Measurements from ENCODE around the gene AMDHD1.
"Not testable (repeated sequence)": the region's sequence is repeated elsewhere in the genome, so short reads cannot be mapped to it uniquely, and the experiment has no call there.

AMDHD1 gene

DNA sequence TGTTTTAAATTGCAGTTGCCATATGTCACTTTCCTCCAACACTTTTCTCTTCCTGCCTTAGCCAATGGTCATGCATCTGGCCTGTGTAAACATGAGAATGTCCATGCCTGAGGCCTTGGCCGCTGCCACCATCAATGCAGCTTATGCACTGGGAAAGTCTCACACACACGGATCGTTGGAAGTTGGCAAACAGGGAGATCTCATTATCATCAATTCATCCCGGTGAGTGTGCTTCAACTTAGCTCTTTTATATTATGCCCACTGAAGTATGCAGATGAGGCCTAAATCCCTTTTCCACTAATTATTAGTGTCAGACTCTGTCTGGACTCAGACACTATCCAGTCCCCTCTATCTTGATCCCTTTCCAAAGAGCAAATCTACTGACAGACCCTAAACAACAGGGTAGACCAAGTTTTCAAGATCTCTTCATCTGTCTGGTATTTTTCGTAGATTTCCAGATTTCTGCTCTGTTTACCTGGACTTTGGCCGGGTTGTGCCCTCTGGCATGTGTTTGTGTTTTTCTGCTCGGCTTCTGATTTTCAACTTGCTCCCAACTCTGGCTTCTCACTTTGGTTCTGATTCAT is 23.2 kb downstream of the AMDHD1 start:
- no peak for DNase-seq (ENCODE audit: low read depth in 2 of 2)

DNA sequence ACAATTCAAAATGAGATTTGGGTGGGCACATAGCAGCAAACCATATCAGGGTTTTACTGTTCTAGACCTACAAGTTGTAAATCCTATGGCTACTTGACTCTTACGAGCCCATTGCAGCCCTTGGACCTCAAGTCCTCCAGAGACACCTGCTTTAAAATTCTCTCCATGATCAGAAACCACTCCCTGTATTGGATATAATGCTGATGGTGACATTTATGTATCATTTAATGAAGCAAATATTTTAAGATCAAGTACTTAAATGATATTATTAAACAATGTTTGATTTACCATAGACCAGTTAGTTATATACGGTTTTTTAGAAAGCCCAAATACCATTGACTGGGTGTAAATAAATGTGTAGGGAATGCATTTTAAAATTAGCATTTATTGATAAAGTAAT is 24.2 kb downstream of the AMDHD1 start:
- no peak for DNase-seq (ENCODE audit: low read depth in 2 of 2)

DNA sequence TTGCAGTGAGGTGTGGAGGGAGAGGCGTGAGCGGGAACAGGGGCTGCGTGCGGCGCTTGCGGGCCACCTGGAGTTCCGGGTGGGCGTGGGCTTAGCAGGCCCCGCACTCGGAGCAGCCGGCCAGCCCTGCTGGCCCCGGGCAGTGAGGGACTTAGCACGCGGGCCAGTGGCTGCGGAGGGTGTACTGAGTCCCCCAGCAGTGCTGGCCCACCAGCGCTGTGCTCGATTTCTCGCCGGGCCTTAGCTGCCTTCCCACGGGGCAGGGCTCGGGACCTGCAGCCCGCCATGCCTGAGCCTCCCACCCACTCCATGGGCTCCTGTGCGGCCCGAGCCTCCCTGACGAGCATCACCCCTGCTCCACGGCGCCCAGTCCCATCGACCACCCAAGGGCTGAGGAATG is 26.0 kb downstream of the AMDHD1 start:
- not testable (repeated sequence) for DNase-seq (ENCODE audit: low read depth in 2 of 2)

DNA sequence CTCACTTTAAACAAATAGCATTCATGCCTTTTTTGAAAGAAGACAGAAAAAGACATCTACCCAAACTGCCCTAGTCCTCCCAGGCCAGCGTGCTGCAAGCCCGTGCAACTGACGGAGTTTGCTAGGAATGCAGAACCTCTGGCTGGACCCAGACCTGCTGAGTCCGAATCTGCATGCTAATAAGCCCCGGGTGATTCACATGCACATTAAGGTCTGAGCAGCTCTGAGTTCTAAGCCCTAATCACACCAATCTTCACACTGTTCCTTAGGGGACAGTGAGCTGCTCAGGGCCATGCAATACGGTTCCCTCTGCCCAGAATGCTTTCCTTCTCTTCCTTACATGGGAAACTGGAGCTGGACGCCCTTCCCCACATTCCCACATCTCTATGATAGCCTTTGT is 27.8 kb downstream of the AMDHD1 start:
- no peak for DNase-seq (ENCODE audit: low read depth in 2 of 2)

DNA sequence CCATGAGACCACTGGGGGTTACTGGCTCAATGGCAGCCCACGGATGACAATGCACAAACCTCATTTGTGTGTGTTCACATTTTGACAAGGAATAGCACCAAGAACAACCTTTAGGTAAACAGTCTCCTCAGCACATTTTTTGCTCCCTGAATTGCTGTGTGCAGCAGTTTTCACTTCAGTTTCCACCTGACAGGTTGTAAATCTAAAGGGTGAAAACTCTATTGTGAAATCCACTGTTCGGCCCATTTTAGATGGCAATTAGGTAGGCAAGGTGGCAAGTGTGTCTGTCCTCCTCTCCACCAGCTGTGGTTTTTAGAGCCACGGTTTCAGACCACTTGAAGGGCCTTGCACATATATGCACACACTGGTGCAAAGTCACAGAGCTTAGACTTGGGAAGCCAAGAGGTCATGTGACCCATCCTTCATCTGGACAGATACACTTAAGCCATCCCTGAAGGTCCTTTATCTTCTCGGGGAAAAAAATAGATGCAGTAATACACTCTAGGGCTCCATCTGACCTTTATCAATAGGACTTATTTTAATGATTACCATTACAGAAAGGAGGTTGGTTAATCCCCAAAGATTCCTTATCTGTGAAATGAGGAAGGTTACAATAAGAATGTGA is 29.8 kb downstream of the AMDHD1 start:
- DNase-seq (ENCODE audit: low read depth in 2 of 2): no peak

DNA sequence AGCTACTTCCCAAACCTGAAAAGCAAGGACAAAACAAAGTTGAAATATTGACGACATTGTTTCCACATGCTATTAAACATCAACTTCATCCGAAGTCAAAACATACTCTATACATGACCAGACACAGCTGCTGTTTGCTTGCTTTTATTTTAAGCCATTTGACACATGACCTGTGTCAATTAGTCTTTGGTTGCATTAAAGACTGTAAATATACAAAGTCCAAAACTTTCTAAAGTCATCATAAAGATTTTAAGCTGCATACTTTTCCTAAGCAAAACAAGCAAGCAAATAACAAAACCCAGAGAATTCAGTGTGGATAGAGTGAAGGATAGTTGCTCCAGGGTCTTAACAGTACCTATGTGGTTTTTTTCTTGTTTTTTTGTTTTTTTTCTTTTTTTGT is 31.2 kb downstream of the AMDHD1 start:
- DNase-seq (ENCODE audit: low read depth in 2 of 2): no peak

DNA sequence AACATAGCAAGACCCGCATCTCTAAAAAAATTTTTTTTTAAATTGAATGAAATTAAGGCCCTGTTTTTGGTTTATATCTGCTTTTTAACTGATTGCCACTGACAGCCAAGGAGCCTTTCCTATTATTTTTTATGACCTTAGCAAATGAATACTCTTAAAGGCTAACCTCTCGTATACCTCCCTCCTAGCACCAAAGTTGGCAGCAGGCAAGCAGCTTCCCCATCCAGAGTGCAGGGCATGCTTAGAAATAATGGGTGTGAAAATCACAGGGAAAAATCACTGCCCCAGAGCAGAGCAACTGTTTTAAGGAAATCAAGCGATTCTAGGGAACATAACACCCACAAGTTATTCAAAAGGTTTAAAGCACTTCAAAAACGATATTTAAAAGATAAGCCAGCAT is 32.4 kb downstream of the AMDHD1 start:
- DNase-seq (ENCODE audit: low read depth in 2 of 2): no peak

DNA sequence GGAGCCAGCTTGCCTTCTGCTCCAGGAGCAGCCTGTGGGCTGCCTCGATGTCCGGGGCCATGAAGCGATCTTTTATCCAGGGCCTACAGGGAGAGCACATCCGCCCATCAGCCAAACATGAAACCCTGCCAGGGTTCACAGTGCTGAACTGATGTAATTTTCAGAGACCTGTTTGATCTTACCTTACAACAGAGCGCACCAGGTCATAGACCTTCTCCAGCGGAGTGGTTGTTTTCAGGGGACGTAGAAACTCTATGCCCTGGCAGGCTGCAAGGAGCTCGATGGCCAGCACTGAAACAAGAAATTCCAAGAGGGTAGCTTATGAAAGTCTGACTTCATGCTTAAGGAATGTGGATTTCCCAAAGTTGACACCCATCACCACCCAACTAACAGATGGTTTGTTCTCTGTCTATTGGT is 33.3 kb downstream of the AMDHD1 start:
- no peak for DNase-seq (ENCODE audit: low read depth in 2 of 2)

DNA sequence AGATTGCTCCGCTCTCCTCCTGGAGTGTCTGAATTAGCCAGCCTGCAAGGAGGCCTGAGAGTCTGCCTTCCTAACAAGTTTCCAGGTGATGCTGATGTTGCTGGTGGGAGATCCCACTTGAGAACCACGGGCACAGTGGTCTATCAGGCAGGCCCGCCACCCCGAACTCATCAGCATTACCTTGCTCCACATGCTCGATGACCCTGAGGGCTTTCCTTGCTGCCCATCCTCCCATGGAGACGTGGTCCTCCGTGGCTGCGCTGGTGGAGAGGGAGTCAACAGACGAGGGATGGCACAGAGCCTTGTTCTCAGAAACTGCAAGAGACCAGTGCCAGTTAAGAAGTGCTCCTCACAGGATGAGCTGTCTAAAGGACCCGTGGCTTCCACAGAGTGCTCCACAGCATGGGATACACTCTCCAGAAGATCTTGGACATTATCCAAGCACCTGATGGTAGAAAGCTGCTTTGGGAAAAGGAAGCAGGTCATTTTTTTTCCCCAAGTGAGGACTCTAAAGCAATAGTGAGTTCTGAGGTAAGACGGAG is 34.7 kb downstream of the AMDHD1 start:
- DNase-seq (ENCODE audit: low read depth in 2 of 2): no peak

DNA sequence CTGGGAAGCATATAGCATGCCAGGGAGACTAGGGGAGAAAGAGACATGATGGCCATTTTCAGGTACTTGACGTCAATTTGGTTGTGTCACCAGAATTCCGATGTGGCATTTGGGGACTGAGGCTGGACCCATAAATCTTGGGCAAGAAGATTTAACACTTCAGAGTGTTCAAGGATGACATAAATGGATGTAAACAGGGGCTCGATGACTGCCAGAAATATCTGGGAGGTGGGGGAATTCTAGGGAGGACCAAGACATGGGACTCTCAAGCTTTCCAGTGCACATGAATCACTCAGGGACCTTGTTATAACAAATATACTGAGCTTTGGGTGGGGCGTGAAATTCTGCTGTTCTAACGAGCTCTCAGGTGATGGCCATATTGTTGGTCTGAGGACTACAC is 35.2 kb downstream of the AMDHD1 start:
- DNase-seq (ENCODE audit: low read depth in 2 of 2): no peak

DNA sequence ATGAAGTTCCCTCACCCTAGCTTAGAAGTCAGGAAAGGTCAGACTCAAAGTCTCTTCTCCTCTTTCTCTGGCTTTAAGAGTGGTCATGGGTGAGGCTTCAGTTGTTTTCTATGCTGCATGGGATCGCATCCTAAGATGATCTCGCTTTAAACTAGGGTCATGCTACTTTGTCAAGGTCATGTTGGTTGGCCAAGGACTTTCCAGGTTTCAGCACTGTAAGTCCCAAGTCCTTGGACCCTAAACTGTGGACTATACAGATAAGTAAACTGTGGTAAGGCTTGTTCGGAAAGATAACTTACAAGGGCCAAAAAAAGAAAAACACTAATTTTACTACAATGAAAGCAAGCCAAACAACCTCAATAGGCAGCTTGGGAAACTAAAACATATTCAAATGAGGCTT is 35.6 kb downstream of the AMDHD1 start:
- no peak for DNase-seq (ENCODE audit: low read depth in 2 of 2)

DNA sequence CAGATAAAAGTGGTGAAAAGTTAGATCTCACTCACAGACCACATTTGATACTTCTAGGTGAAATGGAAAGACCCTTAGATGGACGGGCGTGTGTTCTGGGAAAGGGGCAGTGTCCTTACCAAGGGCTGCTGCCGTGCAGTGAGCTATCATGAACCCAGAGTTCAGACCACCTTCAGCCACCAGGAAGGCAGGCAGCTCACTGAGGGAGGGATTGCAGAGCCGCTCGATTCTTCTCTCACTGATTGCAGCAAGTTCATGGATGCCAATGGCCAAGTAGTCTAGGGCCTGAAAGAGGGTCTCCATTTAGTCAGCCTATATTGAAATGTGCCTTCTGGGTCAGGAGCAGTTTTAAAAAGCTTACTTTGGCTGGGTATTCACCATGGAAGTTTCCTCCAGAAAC is 37.3 kb downstream of the AMDHD1 start:
- no peak for DNase-seq (ENCODE audit: low read depth in 2 of 2)

DNA sequence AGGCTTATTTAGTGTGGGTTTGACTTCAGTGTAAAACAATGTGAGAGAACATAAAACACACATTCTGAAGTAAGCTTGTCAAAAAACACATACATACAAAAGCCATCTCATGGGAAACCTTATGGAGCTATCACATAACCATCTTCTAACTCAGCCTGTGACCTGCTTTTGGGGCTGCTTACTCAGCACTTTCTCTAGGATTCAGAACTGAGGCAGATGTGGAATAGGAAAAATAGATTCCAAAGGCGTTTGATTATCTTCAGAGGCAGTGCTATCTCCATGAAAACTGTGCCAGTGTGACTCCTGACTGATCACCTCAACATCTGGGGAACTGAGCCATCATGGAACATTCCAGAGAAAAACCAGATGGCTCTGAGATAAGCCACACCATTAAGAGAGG is 39.5 kb downstream of the AMDHD1 start:
- no peak for DNase-seq (ENCODE audit: low read depth in 2 of 2)

DNA sequence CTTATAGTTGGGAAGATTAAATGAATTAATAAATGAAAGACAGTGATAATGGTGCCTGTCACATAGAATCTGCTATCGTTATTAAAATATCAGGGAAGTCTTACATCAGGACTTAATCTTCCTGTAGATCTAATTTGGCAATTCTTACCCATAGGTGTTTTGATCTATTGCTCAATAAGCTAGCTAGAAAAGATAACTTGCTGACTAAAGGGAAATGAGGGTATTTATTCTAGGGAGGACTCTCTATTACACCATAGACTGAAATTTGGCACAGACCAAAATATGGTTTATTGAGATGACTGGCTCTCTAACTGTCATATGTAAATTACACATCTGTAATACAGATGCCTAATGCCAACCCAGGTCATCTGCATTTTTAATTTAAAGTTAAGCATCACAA is 41.6 kb downstream of the AMDHD1 start:
- DNase-seq (ENCODE audit: low read depth in 2 of 2): no peak

DNA sequence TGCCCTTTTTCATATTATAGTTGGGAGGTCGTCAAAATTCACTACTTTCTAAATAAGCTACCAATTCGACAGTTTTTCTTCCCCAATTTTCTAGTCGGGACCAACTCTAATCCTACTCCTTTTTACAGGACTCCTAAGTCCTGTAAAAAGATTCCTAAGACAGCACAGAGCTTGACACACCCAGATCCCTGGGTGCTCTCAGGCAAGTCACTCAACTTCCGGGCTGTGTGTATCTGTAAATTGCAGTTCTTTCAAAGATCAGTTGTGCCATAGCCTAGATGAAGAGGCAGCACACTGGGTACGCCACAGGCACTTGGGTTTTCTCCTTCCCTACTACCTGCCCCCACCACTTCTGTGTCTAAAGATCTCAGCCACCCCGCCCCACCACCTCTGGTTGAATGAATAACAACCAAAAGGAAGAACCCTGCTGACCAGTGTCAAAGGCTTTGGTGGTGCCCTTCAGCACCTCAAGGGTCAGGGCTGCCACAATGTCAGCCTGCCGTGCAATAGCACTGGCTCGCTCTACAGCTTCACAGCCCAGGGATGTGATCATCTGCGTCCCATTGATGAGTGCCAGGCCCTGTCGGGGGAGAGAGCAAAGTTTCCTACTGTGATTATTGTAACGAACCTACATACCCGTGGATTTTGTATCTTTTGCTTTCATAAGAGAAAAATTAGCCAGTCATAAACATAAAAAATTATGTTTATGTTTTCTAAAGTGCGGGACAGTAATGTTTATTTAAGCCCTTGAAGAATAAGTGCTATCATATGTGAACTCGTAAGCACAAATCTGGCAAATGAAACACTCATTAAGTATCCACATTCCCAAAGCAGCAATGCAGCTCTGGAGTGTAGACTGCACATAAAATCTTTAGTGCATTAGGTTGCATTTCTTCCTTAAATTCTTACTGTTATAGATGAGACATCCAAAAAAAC is 43.8 kb downstream of the AMDHD1 start:
- no peak for DNase-seq (ENCODE audit: low read depth in 2 of 2)

DNA sequence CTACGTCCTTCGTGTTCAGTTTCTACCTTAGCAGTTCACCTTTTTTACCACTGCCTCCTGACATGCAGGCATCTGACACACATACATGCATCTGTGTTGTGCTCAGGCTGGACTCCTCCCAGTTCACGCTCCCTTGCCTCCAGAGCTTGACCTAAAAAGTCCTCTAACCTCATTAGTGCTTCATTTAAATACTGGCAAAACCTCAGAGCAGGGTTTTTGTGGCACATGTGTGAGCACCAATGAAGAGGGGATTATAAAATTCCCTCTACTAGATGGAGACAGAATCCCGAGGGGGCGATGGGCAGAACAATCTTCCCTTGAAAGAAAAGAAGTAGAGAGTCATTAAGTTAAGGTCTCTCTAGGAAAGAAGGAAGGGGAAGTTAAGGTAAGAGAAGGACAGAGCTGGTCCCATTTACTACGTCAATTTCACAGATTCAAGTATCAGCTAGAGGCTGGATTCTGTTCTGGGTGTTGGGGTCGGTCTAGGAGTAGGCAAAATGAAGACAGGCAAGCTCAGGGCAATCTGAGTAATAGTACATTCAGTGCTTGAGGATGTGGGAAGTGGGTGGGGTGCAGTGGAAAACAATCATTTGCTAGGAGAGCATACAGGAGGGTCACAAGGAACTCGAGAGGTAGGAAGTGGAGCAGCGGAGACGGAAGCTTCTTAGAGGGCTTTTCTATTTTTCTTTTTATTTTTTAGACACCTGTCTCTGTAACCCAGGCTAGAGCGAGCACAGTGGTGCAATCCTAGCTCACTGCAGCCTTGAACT is 45.6 kb downstream of the AMDHD1 start:
- no peak for DNase-seq (ENCODE audit: low read depth in 2 of 2)

DNA sequence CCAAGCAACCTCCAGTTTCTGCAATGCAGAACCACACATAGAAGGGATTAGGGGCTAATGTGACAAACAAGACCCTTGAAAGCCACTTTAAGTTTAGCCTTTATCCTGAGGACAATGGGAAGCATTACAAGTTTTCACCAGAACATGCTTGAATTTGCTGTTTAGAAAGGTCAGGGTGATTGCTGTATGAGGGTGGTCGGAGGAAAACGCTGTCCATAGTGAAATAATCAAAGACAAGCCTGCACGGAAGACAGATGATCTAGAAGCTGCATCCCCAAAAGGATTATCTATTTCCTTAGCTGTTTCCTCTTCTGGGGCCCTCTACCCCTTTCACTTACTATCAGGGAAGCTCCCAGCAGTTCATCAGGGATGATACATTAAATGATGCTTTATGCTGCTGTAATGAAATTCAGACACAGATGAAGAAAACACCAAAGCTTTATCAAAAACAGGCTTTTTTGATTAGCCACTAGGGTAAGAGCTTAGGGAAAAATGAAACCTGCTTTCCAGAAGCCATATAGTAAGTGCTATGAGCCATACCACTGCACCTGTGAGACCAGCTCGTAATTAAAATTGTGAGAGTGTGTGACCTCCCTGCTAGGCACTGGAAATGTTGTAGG is 46.5 kb downstream of the AMDHD1 start:
- no peak for DNase-seq (ENCODE audit: low read depth in 2 of 2)

DNA sequence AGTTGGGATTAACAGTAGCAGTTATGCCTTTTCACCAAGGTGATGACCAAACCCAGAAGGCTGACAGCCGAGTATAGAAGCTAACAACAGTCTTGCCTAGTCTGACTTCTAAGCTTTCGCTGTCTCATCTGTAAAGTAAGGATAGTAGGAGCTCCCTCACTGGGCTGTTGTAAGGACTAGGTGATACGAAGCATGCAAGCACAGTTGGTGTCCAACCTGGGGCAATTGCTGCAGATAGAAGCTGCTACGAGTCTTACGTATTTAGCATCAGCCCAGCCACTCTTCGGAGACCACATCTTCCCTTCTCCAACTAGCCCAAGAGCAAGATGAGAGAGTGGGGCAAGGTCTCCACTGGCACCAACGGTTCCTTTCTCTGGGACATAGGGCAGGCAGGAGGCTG is 47.0 kb downstream of the AMDHD1 start:
- DNase-seq (ENCODE audit: low read depth in 2 of 2): no peak

DNA sequence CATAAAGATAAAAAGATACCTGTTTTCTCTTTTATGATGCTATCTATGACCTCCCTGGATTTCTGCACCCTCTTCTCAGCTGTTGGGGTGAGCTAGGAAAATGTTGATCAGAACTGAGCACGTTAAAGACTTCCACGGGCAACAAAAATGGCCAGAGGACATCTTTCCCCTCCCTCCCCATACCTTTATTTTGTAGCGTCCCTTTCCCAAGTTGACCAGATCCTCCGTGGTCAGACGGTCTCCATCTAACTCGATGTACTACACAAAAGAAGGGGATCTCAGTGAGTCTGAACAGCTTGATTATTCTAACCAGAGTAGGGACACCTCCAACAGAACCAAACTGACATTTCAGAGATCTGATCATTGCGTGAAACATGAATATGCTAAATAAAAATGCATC is 50.8 kb downstream of the AMDHD1 start:
- no peak for DNase-seq (ENCODE audit: low read depth in 2 of 2)

DNA sequence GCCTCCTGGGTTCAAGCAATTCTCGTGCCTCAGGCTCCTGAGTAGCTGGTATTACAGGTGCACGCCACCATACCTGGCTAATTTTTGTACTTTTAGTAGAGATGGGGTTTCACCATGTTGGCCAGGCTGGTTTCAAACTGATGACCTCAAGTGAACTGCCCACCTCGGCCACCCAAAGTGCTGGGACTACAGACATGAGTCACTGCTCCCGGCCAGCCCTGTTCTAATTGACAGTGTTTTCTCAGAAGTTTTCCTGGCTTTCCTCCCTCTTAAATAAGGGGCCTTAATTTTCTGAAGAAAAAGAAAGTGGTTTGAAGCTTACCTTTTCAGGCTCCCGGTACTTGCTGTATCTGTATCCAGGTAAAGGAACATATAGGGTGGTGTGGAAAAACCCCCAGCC is 51.3 kb downstream of the AMDHD1 start:
- no peak for DNase-seq (ENCODE audit: low read depth in 2 of 2)

DNA sequence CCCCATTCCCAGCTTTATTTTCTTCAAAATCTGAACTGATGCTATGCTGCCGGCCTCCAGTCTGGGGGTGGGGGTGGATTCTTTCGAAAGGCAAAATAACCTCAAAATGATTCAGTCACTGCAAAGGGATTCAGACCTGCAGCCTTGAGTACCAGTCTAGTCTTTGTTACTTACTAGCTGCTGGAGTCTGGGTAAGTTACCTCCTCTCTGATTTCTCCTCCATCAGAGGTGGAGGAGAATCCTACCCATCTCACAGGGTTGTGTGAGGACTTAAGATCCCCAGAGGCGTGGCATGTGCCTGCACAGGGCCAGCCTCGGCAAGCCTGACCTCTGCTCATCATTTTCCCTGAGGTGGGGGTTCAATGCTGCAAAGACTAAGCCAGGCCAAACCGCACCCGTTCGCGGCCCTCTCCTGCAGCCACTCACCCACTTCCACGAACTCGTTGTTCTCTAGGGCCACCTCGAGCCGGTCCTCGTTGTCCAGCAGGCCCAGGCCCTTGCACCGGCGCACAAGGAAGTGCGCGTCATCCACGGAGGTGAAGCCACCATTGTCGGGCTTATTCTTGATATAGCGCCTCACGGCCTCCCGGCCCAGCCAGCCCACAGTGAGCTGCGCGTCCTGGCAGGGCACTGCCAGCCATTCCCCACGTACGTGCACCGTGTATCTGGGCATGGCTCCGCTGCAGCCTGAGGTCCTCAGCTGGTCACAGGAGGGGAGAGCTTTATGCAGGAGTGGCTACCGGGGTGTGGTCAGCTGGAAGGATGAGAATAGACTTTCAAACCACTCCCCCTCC is 52.3 kb downstream of the AMDHD1 start:
- no peak for DNase-seq (ENCODE audit: low read depth in 2 of 2)
